GM04503 (cell line): Measurements from ENCODE around the gene TMEM59L.
A peak's percentile ranks its signal among the peaks of the same experiment; 100 is the strongest.
"Not testable (repeated sequence)": the region's sequence is repeated elsewhere in the genome, so short reads cannot be mapped to it uniquely, and the experiment has no call there.

Source experiments
- DNase-seq: peaks from one replicate; pipeline ENCODE4 v3.0.0-alpha.2; 2012; ENCODE audit warnings: low read depth

Gene TMEM59L

DNA sequence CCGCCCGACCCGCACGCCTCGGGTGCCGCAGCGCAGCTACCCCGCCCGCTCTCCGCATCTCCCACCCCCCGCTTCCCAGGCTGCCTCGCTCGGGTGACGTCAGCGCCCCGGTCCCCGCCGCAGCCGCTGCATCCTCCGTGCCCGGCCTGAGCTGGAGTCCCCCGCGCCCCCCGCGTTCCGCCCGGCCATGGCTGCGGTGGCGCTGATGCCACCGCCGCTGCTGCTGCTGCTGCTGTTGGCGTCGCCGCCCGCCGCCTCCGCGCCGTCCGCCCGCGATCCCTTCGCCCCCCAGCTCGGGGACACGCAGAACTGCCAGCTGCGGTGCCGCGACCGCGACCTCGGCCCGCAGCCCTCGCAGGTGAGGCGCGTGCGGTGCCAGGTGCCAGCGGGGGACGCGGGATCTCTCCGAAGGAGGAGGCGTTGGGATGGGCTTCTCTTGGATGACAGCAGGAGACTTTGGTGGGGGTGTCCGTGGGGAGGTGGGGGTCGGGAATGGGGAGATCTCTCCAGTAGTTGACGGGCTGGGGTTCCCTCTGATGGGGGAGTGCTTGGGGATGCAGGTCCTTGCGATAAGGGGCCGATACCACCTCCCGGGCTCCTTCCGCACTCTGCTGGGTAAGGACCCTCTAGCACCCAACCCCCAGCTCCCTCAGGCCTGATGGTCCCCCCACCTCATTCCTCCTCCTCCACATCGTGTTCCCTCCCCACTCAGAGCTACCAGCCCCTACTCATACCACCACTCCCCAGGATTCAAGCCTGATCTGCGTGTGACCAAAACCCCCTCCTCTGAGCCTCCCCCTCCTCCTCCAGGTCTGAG is at the start of gene TMEM59L:
Gene TMEM59L (plus strand): TSS at position 99 of the 817 bp plus-strand sequence. CDS start 89 bp downstream, at position 188.
- DNase-seq, result no peak

GRCh38 chr19:18566953-18567352 is 45.7 kb upstream of the TMEM59L start:
- DNase-seq, result no peak

DNA sequence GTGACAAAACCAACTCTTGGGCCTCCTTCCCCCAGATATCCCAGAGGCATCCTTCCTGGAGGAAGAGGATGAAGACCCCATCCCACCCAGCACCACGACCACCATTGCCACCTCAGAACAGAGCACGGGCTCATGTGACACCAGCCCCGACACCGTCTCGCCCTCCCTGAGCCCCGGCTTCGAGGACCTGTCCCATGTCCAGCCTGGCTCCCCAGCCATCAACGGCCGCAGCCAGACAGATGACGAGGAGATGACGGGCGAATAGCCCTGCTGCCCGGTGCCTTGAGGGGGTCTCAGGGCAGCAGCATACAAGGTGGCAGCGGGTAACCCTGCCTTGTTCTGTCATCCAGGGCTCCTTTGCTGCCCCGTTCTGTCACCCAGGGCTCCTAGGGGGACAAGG is 44.3 kb upstream of the TMEM59L start:
- DNase-seq, result no peak

- DNase-seq, result peak; percentile 71
Measured at GRCh38 chr19:18571564-18572344, 40.9 kb upstream of the TMEM59L start, which contains the start of gene UBA52. Gene UBA52 (plus strand): TSS chr19:18571857. CDS start chr19:18573301, 1,444 bp downstream.

DNA sequence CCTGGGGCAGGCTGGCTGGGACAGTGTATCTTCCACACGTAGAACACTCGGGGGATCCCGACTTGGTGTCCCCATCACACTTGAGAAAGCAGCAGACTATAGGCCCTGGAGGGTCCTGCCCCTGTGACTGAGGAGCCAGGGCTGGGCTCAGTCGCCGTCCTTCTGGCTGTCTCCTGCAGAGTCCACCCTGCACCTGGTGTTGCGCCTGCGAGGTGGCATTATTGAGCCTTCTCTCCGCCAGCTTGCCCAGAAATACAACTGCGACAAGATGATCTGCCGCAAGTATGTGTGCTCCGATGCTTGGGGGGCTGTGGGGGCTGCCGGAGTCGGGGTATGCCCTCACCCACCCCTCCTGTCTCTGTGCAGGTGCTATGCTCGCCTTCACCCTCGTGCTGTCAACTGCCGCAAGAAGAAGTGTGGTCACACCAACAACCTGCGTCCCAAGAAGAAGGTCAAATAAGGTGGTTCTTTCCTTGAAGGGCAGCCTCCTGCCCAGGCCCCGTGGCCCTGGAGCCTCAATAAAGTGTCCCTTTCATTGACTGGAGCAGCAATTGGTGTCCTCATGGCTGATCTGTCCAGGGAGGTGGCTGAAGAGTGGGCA is 37.9 kb upstream of the TMEM59L start:
- no peak for DNase-seq

GRCh38 chr19:18576383-18576782 is 36.3 kb upstream of the TMEM59L start:
- no peak for DNase-seq

DNA sequence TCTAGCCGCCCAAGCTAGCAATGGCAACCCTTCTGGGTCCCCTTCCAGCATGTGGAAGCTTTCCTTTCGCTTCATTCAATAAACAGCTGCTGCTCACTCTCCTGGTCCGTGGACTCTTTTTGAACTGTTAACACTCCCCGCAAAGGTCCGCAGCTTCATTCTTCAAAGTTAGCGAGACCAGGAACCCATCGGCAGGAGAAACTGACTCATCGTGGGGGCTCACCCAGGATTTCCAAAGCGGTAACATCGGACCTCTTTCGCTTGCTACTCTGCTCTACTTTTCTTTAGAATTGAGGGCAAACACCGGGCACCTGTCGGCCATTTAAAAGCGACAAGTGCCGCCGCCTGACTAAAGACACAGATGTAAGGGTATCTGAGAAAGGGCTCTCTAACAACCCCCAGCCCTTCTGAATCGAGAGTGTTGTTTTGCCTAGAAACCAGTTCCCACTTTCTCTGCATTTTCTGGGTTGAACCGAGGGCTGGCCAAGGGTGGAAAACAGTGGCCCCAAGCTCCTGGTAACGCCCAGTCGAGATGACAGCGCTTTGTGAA is 35.2 kb upstream of the TMEM59L start:
- no peak for DNase-seq

GRCh38 chr19:18580311-18580710 is 32.4 kb upstream of the TMEM59L start:
- no peak for DNase-seq

GRCh38 chr19:18586306-18586705 is 26.4 kb upstream of the TMEM59L start:
- DNase-seq, result no peak

DNA sequence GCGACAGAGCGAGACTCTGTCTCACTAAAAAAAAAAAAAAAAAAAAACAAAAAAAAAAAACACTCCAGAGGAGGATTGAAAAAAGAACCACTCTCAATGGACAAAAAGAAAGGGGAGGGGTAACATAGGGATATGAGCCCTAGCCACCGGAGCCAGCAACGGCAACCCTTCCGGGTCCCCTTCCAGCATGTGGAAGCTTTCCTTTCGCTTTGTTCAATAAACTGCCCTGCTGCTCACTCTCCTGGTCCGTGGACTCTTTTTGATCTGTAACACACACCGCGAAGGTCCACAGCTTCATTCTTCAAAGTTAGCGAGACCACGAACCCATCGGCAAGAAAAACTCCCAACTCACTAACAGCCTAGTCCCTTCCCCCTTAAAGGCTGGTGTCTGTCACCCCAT is 25.1 kb upstream of the TMEM59L start:
- DNase-seq, result no peak

DNA sequence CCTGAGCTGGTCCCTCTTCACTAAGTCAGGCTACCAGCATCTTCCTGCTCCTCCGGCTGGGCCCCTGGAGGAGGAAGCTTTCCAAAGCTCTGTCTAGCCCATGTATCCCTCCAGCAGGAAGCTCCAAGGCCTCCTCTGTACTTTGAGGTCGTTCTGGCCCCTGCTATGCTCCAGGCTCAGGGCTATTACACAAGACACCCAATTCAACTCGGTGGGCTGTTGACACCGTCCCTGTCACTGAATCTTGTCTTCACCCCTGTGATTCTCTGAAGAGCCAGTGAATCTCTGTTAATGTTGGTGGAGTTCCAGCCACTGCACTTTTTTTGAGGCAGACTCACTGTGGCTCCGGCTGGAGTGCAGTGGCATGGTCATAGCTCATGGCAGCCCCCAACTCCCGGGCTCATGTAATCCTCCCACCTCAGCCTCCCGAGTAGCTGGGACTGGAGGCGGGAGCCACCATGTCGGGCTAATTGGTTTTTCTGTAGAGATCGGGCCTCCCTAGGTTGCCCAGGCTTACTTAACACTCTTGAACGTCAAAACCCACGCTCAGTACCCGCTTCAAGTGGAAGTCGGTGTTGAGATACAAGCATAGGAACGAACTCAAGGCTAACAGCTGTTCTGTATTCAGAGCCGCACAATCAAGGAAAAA is 24.6 kb upstream of the TMEM59L start:
- DNase-seq, result no peak

DNA sequence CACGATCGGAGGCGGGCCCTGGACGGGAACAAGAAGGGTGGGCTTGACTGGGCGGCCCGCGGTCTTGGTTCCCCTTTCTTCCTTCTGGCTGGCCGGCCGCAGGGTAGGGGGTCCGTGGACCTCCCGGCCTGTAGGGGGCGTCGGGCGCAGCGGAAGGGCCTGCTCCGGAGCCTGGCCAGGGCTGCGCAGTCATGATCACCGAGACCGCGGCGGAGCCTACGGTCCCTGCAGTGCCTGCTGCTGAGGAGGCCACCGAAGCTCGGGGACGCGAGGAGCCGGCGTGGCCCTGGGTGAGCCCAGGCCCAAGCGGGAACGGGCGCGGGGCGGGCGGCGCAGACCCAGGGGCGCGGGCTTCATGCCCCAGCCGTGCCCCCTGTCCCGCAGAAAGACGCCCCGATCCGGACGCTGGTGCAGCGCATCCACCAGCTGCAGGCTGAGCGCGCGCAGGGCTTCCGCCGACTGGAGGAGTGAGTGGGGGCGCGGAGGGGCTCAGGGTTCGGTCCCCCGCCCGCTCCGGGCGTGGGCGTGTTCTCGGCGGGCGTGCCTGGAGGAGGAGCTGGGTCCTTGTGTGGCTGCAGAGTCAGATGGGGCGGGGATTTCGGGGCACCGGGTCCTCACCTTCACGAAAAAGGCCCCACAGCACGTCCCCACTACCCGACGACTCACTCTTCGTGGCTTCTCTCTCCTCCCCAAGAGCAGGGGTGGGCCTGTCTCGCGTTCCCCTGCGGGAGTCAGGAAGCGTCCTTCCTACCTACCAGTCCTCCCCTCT is 23.9 kb upstream of the TMEM59L start, which contains the start of gene REX1BD:
Gene REX1BD (plus strand): TSS at position 188 of the 769 bp plus-strand sequence. CDS start 4 bp downstream, at position 192.
- DNase-seq, result no peak

GRCh38 chr19:18589380-18590272 is 23.0 kb upstream of the TMEM59L start:
- no peak for DNase-seq

DNA sequence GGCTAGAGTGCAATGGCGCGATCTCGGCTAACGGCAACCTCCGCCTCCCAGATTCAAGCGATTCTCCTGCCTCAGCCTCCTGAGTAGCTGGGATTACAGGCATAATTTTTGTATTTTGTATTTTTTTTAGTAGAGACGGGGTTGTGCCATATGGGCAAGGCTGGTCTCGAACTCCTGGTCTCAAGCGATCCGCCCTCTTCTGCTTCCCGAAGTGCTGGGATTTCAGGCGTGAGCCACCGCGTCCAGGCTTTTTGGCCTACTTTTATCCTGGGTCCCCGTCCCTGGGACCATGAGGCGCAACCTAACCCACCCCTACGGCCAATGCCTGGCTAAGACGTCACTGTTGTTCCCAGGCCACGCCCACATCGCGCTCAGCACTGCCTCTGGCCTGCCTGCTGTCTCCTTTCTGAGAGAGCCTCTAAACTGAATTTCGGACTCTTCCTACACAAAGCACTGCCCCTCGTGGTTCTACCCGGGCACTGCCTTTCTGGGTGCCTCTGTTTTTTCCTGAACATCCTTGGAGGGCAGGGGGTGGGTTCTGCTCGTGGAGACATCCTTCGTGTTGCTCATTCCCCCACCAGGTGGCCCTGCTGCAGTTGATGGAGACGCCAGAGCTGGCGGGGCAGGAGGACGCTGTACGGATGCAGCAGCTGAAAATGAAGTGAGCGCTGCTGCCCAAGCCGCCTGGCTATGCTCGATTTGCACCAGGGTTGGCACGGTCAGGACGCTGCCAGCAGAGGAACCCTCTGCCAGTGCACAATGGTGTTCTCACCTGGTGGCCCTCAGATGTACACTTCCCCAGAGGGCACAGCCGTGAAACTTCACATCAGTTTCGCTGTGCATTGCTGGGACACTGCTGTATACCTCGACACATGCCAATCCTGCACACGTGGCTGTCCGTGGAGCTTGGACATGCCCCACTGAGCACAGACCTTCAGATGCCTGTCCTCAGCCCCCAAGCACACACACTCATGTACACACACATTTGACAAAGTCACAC is 22.1 kb upstream of the TMEM59L start:
- no peak for DNase-seq

- DNase-seq, result no peak
Measured at GRCh38 chr19:18591735-18592385, 20.8 kb upstream of the TMEM59L start.

DNA sequence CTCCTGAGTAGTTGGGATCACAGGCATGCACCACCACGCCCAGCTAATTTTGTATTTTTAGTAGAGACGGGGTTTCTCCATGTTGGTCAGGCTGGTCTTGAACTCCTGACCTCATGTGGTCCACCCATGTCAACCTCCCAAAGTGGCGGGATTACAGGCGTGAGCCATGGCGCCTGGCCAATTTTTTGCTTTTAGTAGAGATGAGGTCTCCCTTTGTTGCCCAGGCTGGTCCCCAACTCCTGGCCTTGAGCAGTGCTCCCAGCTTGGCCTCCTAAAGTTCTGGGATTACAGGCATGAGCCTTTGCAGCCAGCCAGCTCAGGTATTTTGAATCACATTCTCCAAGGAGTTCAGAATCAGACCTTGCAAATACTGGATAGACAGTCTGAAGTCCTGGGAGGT is 19.9 kb upstream of the TMEM59L start:
- DNase-seq, result not testable (repeated sequence)

DNA sequence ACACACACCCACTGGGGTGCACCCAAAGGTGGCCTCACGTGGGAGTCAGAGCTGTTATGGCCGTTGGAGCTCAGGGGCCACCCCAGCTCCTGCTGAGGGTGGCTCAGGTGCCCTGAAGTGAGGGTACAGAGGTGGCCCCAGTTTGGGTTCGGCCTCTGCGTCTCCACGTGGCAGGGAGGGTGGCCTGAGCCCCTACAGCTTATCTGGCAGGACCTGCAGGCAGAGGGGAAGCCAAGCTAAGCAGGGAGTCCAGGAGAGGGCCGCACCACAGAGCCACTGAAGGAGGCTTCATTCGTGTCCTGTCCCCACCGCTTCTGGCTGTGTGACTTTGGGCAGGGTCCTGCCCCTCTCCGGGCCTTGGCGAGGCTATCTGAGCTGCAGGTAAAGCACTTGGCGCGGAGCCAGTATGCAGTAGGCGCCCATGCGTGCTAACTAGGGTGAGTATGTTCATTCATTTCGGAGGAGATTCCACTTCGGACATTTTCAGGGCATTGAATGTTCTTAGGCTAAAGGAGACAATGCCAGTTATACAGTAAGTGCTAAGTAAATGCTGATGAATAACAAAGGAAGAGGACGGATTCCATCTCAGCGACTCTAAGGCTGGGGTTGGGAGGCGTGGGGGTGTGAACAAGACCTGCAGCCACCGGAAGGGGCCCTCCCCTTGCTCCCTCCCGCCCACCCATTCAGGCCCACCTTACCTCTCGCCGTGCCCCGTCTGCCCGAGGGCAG is 19.1 kb upstream of the TMEM59L start:
- no peak for DNase-seq
